SK-N-SH treated with all-trans-retinoic acid at 6 μM for 48 hours (cell line): Measurements from ENCODE around the gene HS6ST2.

Experiments
- ATAC-seq: fragments of 200-7000 bp; cut with Tn5 transposase; 3 replicates; pipeline ENCODE4 v1.9.1; 2020; ENCODE audit warnings: mild to moderate bottlenecking, moderate library complexity
- ARNTL ChIP-seq: fragments of 450-650 bp; formaldehyde crosslinking; IDR thresholded peaks from 2 replicates; pipeline ENCODE4 v1.5.0; 2020; ENCODE audit warnings: low read depth, mild to moderate bottlenecking, moderate library complexity, borderline replicate concordance
- BACH2 ChIP-seq: fragments of 250-450 bp; sonication (Bioruptor Pico); IDR thresholded peaks from 2 replicates; pipeline ENCODE4 v1.9.0; 2021; ENCODE audit warnings: mild to moderate bottlenecking, borderline replicate concordance
- CSDC2 ChIP-seq: fragments of 250-450 bp; sonication (Bioruptor Pico); IDR thresholded peaks from 2 replicates; pipeline ENCODE4 v1.5.0; 2020; ENCODE audit warnings: mild to moderate bottlenecking, moderate library complexity
- ESRRG ChIP-seq: fragments of 250-450 bp; sonication (Bioruptor Pico); IDR thresholded peaks from 2 replicates; pipeline ENCODE4 v1.6.1; 2021; ENCODE audit warnings: mild to moderate bottlenecking
- GLIS3 ChIP-seq: fragments of 250-450 bp; sonication (Bioruptor Pico); IDR thresholded peaks from 2 replicates; pipeline ENCODE4 v1.5.0; 2020; ENCODE audit warnings: mild to moderate bottlenecking, moderate library complexity
- ISL1 ChIP-seq: fragments of 250-450 bp; sonication (Bioruptor Pico); IDR thresholded peaks from 2 replicates; pipeline ENCODE4 v2.1.2; 2022; ENCODE audit warnings: mild to moderate bottlenecking, moderate library complexity
- PPARA ChIP-seq: fragments of 250-450 bp; sonication (Bioruptor Pico); IDR thresholded peaks from 2 replicates; pipeline ENCODE4 v1.5.0; 2020; ENCODE audit warnings: mild to moderate bottlenecking, borderline replicate concordance
- RARB ChIP-seq: fragments of 250-450 bp; sonication (Bioruptor Pico); IDR thresholded peaks from 2 replicates; pipeline ENCODE4 v1.8.0; 2021; ENCODE audit warnings: mild to moderate bottlenecking, moderate library complexity
- TCF4 ChIP-seq: fragments of 250-450 bp; sonication (Bioruptor Pico); IDR thresholded peaks from 2 replicates; pipeline ENCODE4 v1.8.0; 2021; ENCODE audit warnings: mild to moderate bottlenecking, moderate library complexity, borderline replicate concordance
- TOX ChIP-seq: fragments of 250-450 bp; sonication (Bioruptor Pico); IDR thresholded peaks from 2 replicates; pipeline ENCODE4 v1.8.0; 2021; ENCODE audit warnings: mild to moderate bottlenecking, moderate library complexity, borderline replicate concordance
- ZC3H10 ChIP-seq: fragments of 250-450 bp; sonication (Bioruptor Pico); IDR thresholded peaks from 2 replicates; pipeline ENCODE4 v1.5.1; 2021; ENCODE audit warnings: mild to moderate bottlenecking, moderate library complexity
- ZFP3 ChIP-seq: fragments of 250-450 bp; sonication (Bioruptor Pico); IDR thresholded peaks from 2 replicates; pipeline ENCODE4 v1.5.0; 2020; ENCODE audit warnings: mild to moderate bottlenecking, moderate library complexity
- ZFP30 ChIP-seq: fragments of 450-650 bp; formaldehyde crosslinking; IDR thresholded peaks from 2 replicates; pipeline ENCODE4 v1.5.0; 2022; ENCODE audit warnings: mild to moderate bottlenecking, moderate library complexity
- ZNF565 ChIP-seq: fragments of 450-650 bp; formaldehyde crosslinking; conservative IDR thresholded peaks from 2 replicates; pipeline ENCODE4 v1.5.0; 2020; ENCODE audit warnings: low read depth, mild to moderate bottlenecking, moderate library complexity
- ZNF70 ChIP-seq: fragments of 450-650 bp; formaldehyde crosslinking; IDR thresholded peaks from 2 replicates; pipeline ENCODE4 v1.5.0; 2020; ENCODE audit warnings: mild to moderate bottlenecking, moderate library complexity
- ZNF8 ChIP-seq: fragments of 450-650 bp; formaldehyde crosslinking; IDR thresholded peaks from 2 replicates; pipeline ENCODE4 v1.5.0; 2020; ENCODE audit warnings: mild to moderate bottlenecking, moderate library complexity
- TF ChIP-seq, protein P1 (sequence below): fragments of 250-450 bp; sonication (Bioruptor Pico); IDR thresholded peaks from 2 replicates; pipeline ENCODE4 v1.8.0; 2021; ENCODE audit warnings: low read depth, mild to moderate bottlenecking, moderate library complexity, borderline replicate concordance
- TF ChIP-seq, protein P2 (sequence below): fragments of 250-450 bp; sonication (Bioruptor Pico); IDR thresholded peaks from 2 replicates; pipeline ENCODE4 v1.5.1; 2021; ENCODE audit warnings: mild to moderate bottlenecking, moderate library complexity
- TF ChIP-seq, protein P3 (sequence below): fragments of 250-450 bp; sonication (Bioruptor Pico); IDR thresholded peaks from 2 replicates; pipeline ENCODE4 v1.5.0; 2020; ENCODE audit warnings: mild to moderate bottlenecking, moderate library complexity
- TF ChIP-seq, protein P4 (sequence below): fragments of 250-450 bp; sonication (Bioruptor Pico); IDR thresholded peaks from 2 replicates; pipeline ENCODE4 v1.8.0; 2020; ENCODE audit warnings: mild to moderate bottlenecking, moderate library complexity, borderline replicate concordance
- TF ChIP-seq, protein P5 (sequence below): fragments of 250-450 bp; sonication (Bioruptor Pico); IDR thresholded peaks from 2 replicates; pipeline ENCODE4 v1.5.1; 2020; ENCODE audit warnings: low read depth, mild to moderate bottlenecking, moderate library complexity

The HS6ST2 gene

DNA sequence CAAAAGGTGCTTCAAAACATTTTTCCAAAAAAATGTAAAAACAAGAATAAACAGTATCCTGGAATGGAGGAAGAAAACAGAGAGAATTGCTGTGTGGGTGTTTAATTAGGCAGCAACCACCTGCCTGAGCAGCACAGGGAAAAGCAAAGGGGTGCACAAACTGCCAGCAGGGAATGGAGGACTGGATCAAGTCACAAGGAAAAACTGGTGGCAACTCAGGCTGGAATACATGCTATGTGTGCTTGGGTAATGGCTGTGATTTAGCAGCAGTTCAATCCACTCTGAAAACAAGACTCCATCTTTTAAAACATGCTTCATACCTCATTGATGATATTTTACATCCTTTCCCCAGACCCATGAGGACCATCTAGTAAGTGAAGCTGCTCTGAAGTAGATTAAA is 179.5 kb downstream of the HS6ST2 start:
- TF ChIP-seq, protein P1, sequence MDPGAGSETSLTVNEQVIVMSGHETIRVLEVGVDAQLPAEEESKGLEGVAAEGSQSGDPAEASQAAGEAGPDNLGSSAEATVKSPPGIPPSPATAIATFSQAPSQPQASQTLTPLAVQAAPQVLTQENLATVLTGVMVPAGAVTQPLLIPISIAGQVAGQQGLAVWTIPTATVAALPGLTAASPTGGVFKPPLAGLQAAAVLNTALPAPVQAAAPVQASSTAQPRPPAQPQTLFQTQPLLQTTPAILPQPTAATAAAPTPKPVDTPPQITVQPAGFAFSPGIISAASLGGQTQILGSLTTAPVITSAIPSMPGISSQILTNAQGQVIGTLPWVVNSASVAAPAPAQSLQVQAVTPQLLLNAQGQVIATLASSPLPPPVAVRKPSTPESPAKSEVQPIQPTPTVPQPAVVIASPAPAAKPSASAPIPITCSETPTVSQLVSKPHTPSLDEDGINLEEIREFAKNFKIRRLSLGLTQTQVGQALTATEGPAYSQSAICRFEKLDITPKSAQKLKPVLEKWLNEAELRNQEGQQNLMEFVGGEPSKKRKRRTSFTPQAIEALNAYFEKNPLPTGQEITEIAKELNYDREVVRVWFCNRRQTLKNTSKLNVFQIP (CRISPR knock-in tag): no peak
- TF ChIP-seq, protein P2, sequence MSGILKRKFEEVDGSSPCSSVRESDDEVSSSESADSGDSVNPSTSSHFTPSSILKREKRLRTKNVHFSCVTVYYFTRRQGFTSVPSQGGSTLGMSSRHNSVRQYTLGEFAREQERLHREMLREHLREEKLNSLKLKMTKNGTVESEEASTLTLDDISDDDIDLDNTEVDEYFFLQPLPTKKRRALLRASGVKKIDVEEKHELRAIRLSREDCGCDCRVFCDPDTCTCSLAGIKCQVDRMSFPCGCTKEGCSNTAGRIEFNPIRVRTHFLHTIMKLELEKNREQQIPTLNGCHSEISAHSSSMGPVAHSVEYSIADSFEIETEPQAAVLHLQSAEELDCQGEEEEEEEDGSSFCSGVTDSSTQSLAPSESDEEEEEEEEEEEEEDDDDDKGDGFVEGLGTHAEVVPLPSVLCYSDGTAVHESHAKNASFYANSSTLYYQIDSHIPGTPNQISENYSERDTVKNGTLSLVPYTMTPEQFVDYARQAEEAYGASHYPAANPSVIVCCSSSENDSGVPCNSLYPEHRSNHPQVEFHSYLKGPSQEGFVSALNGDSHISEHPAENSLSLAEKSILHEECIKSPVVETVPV (CRISPR knock-in tag): no peak
- TF ChIP-seq ZNF565 (CRISPR knock-in tag) (no peak), ESRRG (no peak), GLIS3 (CRISPR knock-in tag) (no peak), ZFP3 (CRISPR knock-in tag) (no peak), BACH2 (CRISPR knock-in tag) (no peak), ZNF8 (CRISPR knock-in tag) (no peak), ZC3H10 (CRISPR knock-in tag) (no peak), RARB (CRISPR knock-in tag) (no peak), ISL1 (CRISPR knock-in tag) (no peak), ARNTL (CRISPR knock-in tag) (no peak), TCF4 (no peak), CSDC2 (no peak)
- TF ChIP-seq, protein P3, sequence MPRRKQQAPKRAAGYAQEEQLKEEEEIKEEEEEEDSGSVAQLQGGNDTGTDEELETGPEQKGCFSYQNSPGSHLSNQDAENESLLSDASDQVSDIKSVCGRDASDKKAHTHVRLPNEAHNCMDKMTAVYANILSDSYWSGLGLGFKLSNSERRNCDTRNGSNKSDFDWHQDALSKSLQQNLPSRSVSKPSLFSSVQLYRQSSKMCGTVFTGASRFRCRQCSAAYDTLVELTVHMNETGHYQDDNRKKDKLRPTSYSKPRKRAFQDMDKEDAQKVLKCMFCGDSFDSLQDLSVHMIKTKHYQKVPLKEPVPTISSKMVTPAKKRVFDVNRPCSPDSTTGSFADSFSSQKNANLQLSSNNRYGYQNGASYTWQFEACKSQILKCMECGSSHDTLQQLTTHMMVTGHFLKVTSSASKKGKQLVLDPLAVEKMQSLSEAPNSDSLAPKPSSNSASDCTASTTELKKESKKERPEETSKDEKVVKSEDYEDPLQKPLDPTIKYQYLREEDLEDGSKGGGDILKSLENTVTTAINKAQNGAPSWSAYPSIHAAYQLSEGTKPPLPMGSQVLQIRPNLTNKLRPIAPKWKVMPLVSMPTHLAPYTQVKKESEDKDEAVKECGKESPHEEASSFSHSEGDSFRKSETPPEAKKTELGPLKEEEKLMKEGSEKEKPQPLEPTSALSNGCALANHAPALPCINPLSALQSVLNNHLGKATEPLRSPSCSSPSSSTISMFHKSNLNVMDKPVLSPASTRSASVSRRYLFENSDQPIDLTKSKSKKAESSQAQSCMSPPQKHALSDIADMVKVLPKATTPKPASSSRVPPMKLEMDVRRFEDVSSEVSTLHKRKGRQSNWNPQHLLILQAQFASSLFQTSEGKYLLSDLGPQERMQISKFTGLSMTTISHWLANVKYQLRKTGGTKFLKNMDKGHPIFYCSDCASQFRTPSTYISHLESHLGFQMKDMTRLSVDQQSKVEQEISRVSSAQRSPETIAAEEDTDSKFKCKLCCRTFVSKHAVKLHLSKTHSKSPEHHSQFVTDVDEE (CRISPR knock-in tag): no peak
- TF ChIP-seq, protein P4, sequence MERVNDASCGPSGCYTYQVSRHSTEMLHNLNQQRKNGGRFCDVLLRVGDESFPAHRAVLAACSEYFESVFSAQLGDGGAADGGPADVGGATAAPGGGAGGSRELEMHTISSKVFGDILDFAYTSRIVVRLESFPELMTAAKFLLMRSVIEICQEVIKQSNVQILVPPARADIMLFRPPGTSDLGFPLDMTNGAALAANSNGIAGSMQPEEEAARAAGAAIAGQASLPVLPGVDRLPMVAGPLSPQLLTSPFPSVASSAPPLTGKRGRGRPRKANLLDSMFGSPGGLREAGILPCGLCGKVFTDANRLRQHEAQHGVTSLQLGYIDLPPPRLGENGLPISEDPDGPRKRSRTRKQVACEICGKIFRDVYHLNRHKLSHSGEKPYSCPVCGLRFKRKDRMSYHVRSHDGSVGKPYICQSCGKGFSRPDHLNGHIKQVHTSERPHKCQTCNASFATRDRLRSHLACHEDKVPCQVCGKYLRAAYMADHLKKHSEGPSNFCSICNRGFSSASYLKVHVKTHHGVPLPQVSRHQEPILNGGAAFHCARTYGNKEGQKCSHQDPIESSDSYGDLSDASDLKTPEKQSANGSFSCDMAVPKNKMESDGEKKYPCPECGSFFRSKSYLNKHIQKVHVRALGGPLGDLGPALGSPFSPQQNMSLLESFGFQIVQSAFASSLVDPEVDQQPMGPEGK (CRISPR knock-in tag): no peak
- TF ChIP-seq, all 23 proteins: peak for 0
- no peak for ATAC-seq

DNA sequence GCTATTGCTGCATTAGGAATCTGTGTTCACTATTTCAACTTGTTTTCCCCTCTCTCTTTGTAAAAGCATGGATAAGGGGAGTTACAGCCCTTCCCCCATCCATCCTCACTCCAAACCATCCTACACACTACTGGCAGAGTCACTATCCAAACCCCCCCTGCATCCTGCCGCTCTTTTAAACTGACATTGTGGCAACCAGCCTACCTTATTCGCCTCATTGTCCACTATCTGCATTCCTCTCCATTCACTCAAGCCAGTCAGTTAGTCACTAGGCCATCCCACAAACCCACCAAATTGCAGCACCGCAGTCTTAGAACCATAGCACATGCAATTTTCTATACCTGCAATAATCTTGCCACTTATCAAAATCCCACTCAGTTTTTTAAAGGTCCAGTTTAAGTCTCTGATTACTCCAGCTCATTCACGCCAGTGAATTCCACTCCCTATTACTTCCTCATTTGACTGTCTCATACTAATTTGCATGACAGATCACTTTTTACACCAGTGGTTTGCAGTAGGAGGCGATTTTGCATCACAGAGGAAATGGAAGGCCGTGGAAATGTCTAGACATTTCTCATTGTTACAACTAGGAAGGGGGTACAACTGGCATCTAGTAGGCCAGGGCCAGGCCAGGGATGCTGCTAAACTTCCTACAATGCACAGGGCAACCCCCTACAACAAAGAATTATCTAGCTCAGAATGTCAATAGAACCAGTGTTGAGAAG is 181.8 kb downstream of the HS6ST2 start:
- no peak for ATAC-seq
- TF ChIP-seq, protein P2 (CRISPR knock-in tag): no peak
- TF ChIP-seq ZFP3 (CRISPR knock-in tag) (no peak), TOX (CRISPR knock-in tag) (no peak), BACH2 (CRISPR knock-in tag) (no peak), PPARA (CRISPR knock-in tag) (no peak), RARB (CRISPR knock-in tag) (no peak), ZFP30 (CRISPR knock-in tag) (no peak), TCF4 (no peak), ESRRG (no peak), ZNF70 (CRISPR knock-in tag) (no peak), ZNF565 (CRISPR knock-in tag) (no peak), CSDC2 (no peak)
- TF ChIP-seq, protein P3 (CRISPR knock-in tag): no peak
- TF ChIP-seq, protein P4 (CRISPR knock-in tag): no peak
- TF ChIP-seq, protein P5, sequence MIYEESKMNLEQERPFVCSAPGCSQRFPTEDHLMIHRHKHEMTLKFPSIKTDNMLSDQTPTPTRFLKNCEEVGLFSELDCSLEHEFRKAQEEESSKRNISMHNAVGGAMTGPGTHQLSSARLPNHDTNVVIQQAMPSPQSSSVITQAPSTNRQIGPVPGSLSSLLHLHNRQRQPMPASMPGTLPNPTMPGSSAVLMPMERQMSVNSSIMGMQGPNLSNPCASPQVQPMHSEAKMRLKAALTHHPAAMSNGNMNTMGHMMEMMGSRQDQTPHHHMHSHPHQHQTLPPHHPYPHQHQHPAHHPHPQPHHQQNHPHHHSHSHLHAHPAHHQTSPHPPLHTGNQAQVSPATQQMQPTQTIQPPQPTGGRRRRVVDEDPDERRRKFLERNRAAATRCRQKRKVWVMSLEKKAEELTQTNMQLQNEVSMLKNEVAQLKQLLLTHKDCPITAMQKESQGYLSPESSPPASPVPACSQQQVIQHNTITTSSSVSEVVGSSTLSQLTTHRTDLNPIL (CRISPR knock-in tag): no peak
